Activated effector memory CD4-positive, alpha-beta T cell treated with Interleukin-2 at 50 U/mL for 16 hours (primary cell): ENCODE data around the gene OTULINL.
A peak's percentile ranks its signal among the peaks of the same experiment; 100 is the strongest.
"Not testable (repeated sequence)": the region's sequence is repeated elsewhere in the genome, so short reads cannot be mapped to it uniquely, and the experiment has no call there.

Experiments used
- DNase-seq: peaks from one replicate; pipeline ENCODE4 v3.0.0-alpha.2; 2020

The OTULINL gene

GRCh38 chr5:14581106-14581890 lies at the start of gene OTULINL:
Gene OTULINL, plus strand, starts transcription at chr5:14581792. Its CDS starts 103 bp downstream, at chr5:14581895.
- DNase-seq: peak; percentile 78

DNA sequence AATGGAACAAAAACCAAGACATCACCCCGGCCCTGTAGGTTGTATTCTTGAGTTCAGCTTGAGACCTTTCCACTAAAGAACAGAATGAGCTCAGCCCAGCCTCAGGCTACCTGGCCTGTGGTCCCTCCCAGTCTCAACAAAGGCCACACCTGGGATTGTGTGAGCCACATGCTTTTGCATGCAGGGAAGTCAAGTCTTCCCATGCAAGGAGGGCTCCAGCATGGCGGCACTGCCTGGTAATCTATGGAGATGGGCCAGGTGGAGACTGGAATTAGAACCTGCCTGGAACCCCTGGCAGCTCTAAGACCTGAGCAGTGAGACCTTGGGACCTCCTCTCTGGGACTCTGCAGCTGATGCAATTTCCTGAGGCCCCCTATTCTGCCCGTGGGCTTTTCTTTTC lies 49.4 kb upstream of the OTULINL start:
- DNase-seq: no peak

- no peak for DNase-seq
Measured at GRCh38 chr5:14534773-14535172, 46.8 kb upstream of the OTULINL start.

DNA sequence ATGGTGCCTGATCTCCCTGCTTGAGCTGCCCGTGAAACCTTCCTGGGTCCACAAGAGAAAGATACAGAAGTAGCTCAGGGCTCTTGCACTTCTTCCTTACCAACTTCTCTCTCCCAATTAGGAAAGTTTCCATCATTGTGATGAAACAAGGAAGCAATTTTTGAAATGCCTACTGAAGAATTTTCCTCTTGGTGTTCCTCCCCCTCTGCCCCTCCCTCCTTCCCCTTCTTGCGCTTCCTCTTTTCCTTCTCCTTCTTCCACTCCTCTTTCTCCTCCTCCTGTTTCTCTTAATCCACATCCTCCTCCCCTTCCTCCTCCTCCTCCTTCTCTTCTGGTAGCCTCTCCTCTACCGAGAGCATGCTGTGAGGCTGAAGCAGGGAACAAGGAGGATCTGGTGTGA lies 36.3 kb upstream of the OTULINL start:
- DNase-seq: no peak

GRCh38 chr5:14545862-14546261 lies 35.7 kb upstream of the OTULINL start:
- no peak for DNase-seq

- no peak for DNase-seq
Measured at GRCh38 chr5:14547666-14548065, 33.9 kb upstream of the OTULINL start.

DNA sequence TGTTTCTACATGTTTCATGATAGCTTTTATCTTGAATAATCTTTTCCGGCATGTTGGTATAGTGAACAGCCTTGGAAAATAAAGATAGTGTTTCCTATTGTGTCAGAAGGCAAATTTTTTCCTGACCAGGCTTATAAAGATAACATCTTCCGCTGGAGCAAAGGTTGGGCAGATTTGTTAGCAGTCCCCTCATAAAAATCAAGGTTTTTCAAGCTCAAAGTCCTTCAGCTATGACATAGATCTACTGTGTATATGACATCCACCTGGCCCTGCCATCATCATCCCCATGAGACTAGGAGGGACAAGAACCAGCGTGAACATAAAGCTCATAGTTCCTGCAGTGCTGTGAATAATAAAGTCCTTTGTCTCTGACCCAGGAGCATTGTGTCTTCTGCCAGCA lies 30.4 kb upstream of the OTULINL start:
- DNase-seq: no peak

- no peak for DNase-seq
Measured at GRCh38 chr5:14552017-14552416, 29.6 kb upstream of the OTULINL start.

DNA sequence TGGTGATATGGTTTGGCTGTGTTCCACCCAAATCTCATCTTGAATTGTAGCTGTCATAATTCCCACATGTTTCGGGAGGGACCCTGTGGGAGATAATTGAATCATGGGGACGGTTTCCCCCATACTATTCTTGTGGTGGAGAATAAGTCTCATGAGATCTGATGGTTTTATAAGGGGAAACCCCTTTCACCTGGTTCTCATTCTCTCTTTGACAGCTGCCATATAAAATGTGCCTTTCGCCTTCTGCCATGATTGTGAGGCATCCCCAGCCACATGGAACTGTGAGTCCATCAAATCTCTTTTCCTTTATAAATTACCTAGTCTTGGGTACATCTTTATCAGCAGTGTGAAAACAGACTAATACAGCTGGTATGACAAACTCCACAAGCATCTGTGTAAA lies 27.3 kb upstream of the OTULINL start:
- not testable (repeated sequence) for DNase-seq

GRCh38 chr5:14556015-14556414 lies 25.6 kb upstream of the OTULINL start:
- DNase-seq: no peak

DNA sequence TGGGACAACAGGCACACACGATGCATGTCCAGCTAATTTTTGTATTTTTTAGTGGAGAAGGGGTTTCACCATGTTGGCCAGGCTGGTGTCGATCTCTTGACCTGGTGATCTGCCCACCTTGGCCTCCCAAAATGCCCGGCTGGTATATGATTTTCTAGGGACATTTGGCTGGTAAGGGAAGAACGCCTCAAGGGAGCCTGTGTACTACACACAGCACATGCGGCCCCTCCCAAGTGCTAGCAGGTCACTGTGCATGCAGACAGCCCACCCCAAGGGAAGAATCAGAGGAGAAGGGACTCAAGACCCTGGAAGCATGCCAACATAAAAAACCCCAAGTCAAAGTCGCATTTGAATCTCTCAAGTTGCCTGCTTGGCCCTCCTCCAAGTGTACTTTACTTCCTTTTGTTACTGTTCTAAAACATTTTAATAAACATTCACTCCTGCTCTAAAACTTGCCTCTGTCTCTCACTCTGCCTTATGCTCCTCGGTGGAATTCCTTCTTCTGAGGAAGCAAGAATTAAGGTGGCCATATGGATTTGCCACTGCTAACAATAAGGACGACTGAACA lies 24.3 kb upstream of the OTULINL start:
- DNase-seq: no peak

- no peak for DNase-seq
Measured at GRCh38 chr5:14557791-14558415, 23.7 kb upstream of the OTULINL start.

GRCh38 chr5:14560091-14560595 lies 21.4 kb upstream of the OTULINL start:
- no peak for DNase-seq

GRCh38 chr5:14561741-14562140 lies 19.9 kb upstream of the OTULINL start:
- DNase-seq: no peak

- no peak for DNase-seq
Measured at GRCh38 chr5:14568333-14568732, 13.3 kb upstream of the OTULINL start.

GRCh38 chr5:14569948-14570691 lies 11.5 kb upstream of the OTULINL start:
- no peak for DNase-seq

DNA sequence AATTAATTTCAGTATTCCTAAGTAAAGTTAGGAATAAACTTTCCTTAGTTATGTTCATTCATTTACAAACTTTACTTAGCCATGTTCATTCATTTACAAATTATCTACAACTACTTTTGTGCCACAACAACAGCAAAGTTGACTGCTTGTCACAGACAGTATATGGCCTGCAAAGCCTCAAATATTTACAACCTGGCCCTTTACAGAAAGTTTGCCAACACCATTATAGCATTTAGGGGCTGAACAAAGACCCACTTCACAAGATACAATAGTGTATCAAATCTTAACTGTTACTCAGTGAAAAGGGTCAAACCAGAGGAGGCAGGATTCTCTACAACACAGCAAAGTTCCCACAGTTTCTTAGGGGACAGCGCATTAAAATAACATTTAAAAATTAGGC lies 9.7 kb upstream of the OTULINL start:
- no peak for DNase-seq

DNA sequence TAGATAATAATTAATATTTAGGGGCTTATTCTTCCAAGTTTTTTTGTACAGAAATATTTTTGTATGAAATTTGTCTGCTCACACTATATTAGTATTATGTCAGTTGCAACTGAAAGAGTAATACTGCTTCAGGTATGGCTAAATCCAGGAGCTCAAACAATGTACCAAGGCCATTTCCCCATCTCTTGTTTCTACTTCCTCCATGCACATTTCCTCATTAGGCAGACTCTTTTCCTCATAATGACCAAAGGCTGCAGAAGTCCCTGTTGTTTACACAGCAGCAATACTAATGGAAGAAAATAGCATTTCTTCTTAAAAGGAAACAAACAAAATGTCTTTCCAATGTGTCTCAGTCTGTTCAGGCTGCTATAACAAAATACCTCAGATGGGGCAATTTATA lies 9.2 kb upstream of the OTULINL start:
- no peak for DNase-seq

- DNase-seq: no peak
Measured at GRCh38 chr5:14572836-14573235, 8.8 kb upstream of the OTULINL start.

GRCh38 chr5:14574096-14574495 lies 7.5 kb upstream of the OTULINL start:
- DNase-seq: no peak

DNA sequence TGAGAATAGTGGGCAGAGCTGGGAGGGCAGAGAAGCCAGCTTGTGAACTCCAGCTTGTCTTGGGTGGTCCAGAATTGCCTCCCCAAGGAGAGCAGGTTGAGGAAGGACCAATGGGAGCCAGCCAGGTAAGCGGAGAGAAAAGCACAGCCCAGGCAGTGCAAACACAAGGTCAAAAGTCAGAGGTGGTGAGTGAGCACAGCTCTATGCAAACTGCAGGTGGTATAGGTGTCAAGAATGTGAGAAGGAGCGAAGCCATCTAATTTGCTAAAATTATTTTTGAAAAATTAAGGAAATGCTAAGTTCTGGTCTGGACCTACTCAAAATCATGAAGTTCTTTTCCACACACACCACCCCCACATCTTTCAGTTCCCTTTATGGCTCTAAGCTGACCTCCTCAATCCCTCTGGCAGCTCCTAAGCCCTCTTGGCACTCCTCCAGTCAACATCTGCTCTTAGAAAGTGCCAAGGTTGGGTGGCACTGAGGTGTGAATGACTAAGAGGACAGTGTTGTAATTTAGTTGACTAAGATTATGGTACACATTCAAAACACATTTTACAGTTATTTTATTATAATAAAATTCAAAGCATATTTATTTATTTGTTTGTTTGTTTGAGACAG lies 6.6 kb upstream of the OTULINL start:
- DNase-seq: no peak

DNA sequence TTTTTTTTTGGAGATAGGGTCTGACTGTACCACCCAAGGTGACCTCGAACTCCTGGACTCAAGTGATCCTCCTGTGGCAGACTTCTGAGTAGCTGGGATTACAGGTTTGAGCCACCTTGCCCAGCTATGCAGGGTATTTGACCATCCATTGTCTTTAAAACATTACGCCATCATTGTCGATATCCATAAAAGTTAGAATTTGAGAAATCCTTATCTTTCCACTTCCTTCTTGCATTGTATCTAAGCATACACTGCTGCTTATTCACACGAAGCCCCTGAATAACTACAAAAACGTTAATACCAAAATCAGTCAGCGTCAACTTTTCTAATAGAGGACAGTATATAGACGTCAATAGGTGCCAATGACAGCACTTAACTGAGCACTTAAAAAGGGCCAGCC lies 5.4 kb upstream of the OTULINL start:
- DNase-seq: no peak
